ENCODE data around the gene AZI2. TPM values are rescaled to one million over a fixed set of nuclear protein-coding genes. Genes with fewer than 3 reads are reported as not detected.

Gene AZI2
- total and polyA plus RNA-seq, 10 of the 15 experiments (the other 5 are each of a cell fraction or from before 2014, with no cell fraction given), result 19.9 to 91.7 (median 35.5) TPM

GRCh38 chr3:28348629-28349468 lies at the start of gene AZI2, which contains the start of gene ZCWPW2 (continued):
- no peak for TF ChIP-seq CUX1 (IDR thresholded peaks at IDR 0.05; ENCODE audit: insufficient replicate concordance, low read depth, low read length)
- no peak for TF ChIP-seq CHD4 (IDR thresholded peaks at IDR 0.05)
- TF ChIP-seq REST (IDR thresholded peaks at IDR 0.05; ENCODE audit: low read depth, low read length), result peak; percentile 61
- no peak for TF ChIP-seq BRCA1 (IDR thresholded peaks at IDR 0.05; ENCODE audit: low read depth, low read length)
- no peak for TF ChIP-seq USF2 (IDR thresholded peaks at IDR 0.05; ENCODE audit: borderline replicate concordance, low read depth, low read length)
- TF ChIP-seq FOS (IDR thresholded peaks at IDR 0.05; ENCODE audit: borderline replicate concordance, extremely low read depth, insufficient read length), result no peak
- peak; percentile 97 for TF ChIP-seq IKZF1 (conservative IDR thresholded peaks at IDR 0.05)
- no peak for TF ChIP-seq YBX1 (IDR thresholded peaks at IDR 0.05)
- peak; percentile 34 for TF ChIP-seq KLF5 (IDR thresholded peaks at IDR 0.05; ENCODE audit: partially characterized antibody)
- TF ChIP-seq JUND (IDR thresholded peaks at IDR 0.05; ENCODE audit: low read depth, low read length), result 0 out of 2 replicates have a peak, but pooled peaks have one; percentile 6
- peak; percentile 20 to 43 (median 23); a peak in 4 of 6 replicates for TF ChIP-seq CTCF (IDR thresholded peaks at IDR 0.05 in 2 of 3, conservative IDR thresholded peaks at IDR 0.05 in 1 of 3; ENCODE audit: control insufficient read depth in 2 of 3, extremely low read depth in 1 of 3, insufficient read depth in 1 of 3, low read depth in 3 of 3, low read length in 3 of 3)
- TF ChIP-seq SP1 (IDR thresholded peaks at IDR 0.05; ENCODE audit: low read depth, low read length), result peak; percentile 73
- TF ChIP-seq TCF7 (IDR thresholded peaks at IDR 0.05; ENCODE audit: borderline replicate concordance), result no peak
- peak; percentile 87 for TF ChIP-seq DPF2 (IDR thresholded peaks at IDR 0.05)
- TF ChIP-seq ZNF24 (IDR thresholded peaks at IDR 0.05), result 0 out of 2 replicates have a peak, but pooled peaks have one; percentile 41
- TF ChIP-seq NRF1 (conservative IDR thresholded peaks at IDR 0.05; ENCODE audit: low read depth, low read length), result no peak
- no peak for TF ChIP-seq EZH2 (IDR thresholded peaks at IDR 0.05; ENCODE audit: borderline replicate concordance, control insufficient read depth, low read depth, low read length)
- TF ChIP-seq CEBPB (IDR thresholded peaks at IDR 0.05; ENCODE audit: borderline replicate concordance in 1 of 2, low read depth in 2 of 2, low read length in 2 of 2), result no peak

All from GM12878 (cell line).